Activated CD4-positive, alpha-beta T cell treated with anti-CD3 and anti-CD28 coated beads, Interleukin-2, amount 50 U/mL, for 4 hours (primary cell): ENCODE measurements around the gene MAP2K7.
A peak's percentile ranks its signal among the peaks of the same experiment; 100 is the strongest.

Experiments
- DNase-seq, 2 experiments: peaks; one replicate each; pipeline ENCODE4 v3.0.0-alpha.2; 2020

Gene MAP2K7

GRCh38 chr19:7867092-7867844, 36.4 kb upstream of the MAP2K7 start:
- no peak for DNase-seq

GRCh38 chr19:7868326-7868670, 35.4 kb upstream of the MAP2K7 start:
- peak in 1 of 2 experiments; percentile 25 for DNase-seq

DNA sequence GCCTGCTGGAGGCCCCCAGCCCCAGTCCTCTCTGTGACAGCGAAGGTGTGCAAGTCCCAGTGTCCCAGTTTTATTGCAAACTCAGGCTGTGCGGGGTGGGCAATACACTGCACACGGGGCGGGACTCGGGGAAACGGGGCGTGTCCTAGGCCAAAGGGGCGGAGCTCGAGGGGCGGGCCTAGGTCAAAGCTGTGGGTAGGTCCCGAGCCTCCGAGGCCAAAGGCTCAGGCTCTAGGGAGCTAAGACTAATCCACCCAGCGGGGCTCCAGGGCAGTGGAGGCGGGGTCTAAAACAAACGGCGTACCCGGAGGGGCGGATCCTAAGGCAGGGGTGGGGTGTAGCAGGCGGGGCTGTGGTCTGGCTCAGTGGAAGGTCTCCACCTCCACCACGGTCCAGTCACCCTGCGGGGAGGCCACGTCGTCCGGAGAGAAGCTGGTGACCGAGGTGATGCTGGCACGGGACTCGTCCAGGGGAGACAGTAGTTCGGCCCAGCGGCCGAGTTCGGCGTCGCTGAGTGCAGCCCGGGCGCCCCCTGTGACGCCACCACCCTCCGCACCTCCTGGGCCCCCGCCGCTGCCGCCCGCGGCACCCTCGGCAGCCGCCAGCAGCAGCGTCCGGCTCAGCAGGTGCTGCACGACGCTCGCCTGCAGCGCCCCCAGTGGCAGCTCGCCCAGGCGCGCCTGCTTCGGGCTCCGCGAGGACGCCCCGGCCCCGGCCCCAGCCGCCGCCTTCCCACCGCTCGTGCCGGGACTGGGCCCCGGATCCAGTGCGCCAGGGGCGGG, 34.8 kb upstream of the MAP2K7 start:
- peak; percentile 73 to 78 for DNase-seq

DNA sequence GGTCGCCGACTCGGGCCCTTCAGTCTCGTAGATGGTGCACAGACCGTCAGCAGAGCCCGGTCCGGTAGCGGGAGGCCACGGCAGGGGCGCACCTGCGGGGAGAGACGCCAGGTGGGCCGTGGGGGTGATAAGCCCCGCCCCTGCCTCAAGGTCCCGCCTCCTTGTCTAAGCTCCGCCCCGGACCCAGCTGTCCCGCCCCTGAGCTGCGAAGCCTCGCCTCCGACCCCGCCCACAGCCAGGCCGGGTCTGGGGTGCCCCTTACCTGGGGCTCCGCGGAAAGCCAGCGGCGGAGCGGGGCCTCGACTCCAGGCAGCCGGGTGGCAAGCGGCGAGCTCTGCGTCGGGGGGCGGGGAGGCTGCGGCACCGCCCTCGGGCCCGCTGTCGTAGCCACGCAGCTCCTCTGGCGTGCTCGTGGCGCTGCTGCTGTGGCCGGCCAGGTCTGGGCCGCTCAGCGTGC, 34.2 kb upstream of the MAP2K7 start:
- peak; percentile 72 for DNase-seq

DNA sequence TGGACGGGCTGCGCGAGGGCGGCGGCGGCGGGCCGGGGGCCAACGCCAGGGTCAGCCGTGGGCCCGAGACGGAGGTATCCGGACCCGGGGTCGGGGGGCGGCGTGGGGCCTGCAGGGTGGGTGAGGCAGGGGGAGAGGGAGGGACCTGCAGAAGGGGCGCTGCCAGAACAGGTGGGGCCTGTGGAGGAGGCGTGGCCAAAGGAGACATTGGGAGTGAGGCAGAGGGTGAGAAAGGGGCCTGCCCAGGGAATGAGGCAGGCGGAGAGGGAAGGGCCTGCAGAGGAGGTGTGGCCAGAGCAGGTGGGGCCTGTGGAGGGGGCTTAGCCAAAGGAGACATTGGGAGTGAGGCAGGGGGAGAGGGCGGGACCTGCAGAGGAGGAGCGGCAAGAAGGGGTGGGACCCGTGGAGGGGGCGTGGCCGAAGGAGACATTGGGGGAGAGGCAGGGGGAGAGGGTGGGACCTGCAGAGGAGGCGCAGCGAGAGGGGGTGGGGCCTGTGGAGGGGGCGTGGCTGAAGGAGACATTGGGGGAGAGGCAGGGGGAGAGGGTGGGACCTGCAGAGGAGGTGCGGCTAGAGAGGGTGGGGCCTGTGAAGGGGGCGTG, 33.7 kb upstream of the MAP2K7 start:
- DNase-seq, result peak; percentile 51 to 53

DNA sequence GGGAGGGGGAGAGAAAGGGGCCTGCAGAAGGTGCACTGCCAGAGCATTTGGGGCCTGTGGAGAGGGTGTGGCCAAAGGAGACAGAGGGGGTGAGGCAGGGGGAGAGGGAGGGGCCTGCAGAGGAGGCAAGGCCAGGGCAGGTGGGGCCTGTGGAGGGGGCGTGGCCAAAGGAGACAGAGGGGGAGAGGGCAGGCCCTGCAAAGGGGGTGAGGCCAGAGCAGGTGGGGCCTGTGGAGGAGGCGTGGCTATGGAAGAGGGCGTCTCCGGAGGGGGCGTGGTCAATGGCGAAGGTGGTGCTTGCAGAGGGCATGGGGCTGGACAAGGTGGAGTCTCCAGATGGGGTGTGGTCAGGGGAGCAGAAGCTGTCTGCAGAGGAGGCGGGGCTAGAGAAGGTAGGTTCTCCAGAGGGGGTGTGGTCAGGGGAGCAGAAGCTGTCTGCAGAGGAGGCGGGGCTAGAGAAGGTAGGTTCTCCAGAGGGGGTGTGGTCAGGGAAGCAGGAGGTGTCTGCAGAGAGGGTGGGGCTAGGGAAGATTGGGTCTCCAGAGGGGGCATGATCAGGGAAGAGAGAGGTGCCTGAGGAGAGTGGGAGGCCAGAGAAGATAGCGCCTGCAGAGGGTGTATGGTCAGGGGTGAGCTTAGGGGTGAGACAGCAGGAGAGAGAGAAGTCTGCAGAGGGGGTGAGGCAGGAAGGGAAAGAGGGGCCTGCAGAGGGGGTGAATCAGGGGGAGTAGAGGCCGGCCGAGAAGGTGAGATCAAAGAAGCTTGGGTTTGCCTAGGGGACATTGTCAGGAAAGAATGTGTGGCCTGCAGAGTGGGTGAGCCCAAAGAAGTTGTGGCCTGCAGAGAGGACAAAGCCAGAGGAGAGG, 32.9 kb upstream of the MAP2K7 start:
- DNase-seq, result peak in 1 of 2 experiments; percentile 28

DNA sequence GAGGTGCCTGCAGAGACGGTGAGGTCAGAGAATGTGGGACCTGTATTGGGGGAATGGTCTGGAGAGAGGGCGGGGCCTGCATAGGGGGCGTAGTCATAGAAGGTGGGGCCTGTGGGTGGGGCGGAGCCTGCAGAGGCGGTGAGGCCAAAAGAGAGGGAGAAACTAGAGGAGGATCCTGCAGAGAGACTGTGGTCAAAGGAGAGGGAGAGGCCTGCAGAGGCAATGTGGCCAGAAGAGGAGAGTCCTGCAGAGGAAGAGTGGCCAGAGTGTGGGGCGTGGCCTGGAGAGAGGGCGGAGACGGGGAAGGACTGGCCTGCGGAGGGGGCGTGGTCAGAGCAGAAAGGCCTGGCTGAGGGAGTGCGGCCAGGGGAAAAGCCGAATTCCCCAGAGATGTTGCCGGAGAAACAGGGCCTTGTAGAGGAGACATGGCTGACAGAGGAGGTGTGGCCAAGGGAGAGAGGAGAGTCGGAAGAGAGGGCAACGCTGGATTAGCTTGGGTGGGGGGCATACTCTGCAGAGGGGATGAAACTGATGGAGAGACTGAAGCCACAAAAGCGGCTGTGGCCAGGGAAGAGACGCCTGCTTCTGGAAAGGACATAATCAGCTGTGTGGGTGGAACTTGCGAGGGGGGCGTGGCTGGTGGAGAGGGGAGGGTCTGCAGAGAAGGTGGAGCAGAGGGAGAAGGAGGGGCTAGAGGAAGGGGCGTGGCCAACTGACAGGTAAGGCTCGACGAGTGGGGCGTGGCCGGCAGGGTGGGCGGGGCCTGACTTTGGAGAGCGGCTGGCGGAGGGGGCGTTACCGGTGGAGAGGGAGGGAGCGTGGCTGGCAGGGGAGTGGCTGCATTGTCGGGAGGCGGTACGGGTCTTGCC, 32.0 kb upstream of the MAP2K7 start:
- DNase-seq, result peak; percentile 74 to 78

GRCh38 chr19:7872306-7873204, 31.1 kb upstream of the MAP2K7 start:
- DNase-seq, result no peak

GRCh38 chr19:7873304-7874075, 30.2 kb upstream of the MAP2K7 start:
- DNase-seq, result no peak

DNA sequence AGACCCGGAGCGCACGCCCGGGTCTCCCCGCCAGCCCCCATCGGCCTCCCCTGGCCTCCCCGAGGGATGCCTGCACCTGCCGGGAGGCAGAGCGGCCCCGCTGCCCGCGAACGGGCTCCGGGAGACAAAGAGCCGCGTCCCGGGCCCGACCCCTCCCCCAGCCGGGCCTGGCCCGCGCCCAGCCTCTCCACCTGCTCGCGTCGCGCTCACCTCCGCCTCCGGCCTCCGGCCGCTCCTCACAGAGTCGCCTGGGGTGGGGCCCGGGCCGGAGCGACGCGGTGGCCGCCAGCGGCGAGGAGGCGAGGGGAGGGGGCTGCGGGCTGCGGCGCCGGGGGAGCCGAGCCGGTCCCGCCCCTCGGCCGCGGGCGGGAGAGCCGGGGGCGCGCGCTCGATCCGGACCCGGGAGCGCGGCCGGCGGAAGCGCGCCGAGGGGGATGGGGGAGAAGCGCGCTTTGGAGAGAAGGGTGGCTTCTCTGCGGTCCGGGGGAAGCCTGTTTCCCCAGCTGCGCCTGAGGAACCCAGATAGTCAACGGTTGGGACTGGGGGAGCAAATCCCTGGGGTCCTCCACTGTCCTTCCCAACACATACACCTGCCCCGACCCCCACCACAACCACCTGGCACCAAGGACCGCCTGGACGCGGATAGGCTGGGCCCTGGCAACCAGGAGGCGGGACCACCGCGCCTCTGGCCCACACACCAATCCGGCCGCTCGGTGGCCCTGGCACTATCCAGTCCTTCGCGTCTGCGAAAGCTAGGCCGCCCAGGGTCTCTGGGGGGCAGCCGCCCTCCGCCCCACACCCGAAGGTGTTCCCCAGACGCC, 29.4 kb upstream of the MAP2K7 start, which contains the start of gene PRR36:
Gene PRR36 (minus strand): TSS at position 315 of the 821 bp plus-strand sequence. CDS start 701 bp downstream, outside the sequence.
- no peak for DNase-seq

GRCh38 chr19:7874897-7875273, 28.8 kb upstream of the MAP2K7 start:
- DNase-seq, result no peak

GRCh38 chr19:7877249-7877836, 26.3 kb upstream of the MAP2K7 start:
- no peak for DNase-seq

GRCh38 chr19:7879111-7879807, 24.4 kb upstream of the MAP2K7 start:
- no peak for DNase-seq

GRCh38 chr19:7879836-7880235, 23.8 kb upstream of the MAP2K7 start:
- no peak for DNase-seq

DNA sequence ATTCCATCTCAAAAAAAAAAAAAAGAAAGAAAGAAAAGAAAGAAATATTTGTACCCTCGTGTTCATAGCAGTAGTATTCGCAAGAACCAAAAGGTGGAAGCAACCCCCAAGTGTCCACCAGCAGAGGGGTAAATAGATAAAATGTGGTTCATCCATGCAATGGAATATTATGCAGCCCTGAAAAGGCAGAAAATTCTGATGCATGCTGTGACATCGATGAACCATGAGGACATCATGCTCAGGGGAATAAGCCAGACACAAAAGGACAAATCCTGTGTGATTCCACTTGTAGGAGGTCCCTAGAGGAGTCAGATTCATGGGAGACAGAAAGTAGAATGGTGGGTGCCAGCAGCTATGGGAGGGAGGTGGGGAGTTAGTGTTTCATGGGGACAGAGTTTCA, 21.8 kb upstream of the MAP2K7 start:
- no peak for DNase-seq

GRCh38 chr19:7883105-7883504, 20.6 kb upstream of the MAP2K7 start:
- no peak for DNase-seq

DNA sequence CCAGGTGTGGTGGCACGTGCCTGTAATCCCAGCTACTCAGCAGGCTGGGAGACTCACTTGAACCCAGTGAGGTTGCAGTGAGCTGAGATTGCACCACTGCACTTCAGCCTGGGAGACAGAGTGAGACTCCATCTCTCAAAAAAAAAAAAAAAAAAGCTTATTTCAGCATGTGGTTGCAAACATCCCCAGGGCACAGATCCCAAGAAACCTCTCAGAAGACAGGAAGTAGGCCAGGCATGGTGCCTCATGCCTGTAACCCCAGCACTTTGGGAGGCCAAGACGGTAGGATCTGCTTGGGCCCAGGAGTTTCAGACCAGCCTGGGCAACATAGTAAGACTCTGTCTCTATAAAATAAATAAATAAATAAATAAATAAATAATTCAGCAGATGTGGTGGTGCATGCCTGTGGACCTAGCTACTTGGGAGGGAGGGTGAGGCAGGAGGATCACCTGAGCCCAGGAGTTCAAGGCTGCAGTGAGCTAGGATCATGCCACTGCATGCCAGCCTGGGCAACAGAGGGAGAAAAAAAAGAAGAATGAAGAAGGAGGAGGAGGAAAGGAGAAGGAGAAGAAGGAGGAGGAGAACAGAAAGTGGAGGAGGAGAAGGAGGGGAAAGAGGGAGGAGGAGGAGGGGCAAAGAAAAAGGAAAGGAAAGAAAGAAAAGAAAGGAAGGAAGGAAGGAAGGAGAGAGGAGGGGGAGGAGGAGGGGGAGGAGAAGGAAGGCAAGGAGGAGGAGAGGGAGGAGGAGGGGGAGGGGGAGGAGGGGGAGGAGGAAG, 19.7 kb upstream of the MAP2K7 start:
- DNase-seq, result no peak
